ENCODE data around the gene SPG21. TPM values are rescaled to one million over a fixed set of nuclear protein-coding genes. Genes with fewer than 3 reads are reported as not detected.

Gene SPG21
- total and polyA plus RNA-seq, 2 of the 13 experiments (the other 11 are each of a cell fraction or from before 2014, with no cell fraction given), result 36.7 to 42.4 TPM

- 0 out of 2 replicates have a peak, but pooled peaks have one; percentile 9 for TF ChIP-seq ZNF350 (CRISPR knock-in tag; IDR thresholded peaks at IDR 0.05; ENCODE audit: borderline replicate concordance, low read depth)
- TF ChIP-seq ELF4 (CRISPR knock-in tag; IDR thresholded peaks at IDR 0.05; ENCODE audit: borderline replicate concordance), result no peak
- no peak for TF ChIP-seq ZNF879 (CRISPR knock-in tag; IDR thresholded peaks at IDR 0.05)
- no peak for TF ChIP-seq ZFAT (CRISPR knock-in tag; conservative IDR thresholded peaks at IDR 0.05)
- no peak for TF ChIP-seq CENPT (CRISPR knock-in tag; IDR thresholded peaks at IDR 0.05; ENCODE audit: low read depth)
- no peak for TF ChIP-seq FOXM1 (CRISPR knock-in tag; IDR thresholded peaks at IDR 0.05)
- peak; percentile 29 for TF ChIP-seq ZNF883 (CRISPR knock-in tag; IDR thresholded peaks at IDR 0.05; ENCODE audit: not compliant biosample characterization)
- no peak for TF ChIP-seq SOX13 (IDR thresholded peaks at IDR 0.05)
- 0 out of 4 replicates have a peak, but pooled peaks of 1 of the 2 experiments have one; percentile 7 for TF ChIP-seq SOX13 (CRISPR knock-in tag; conservative IDR thresholded peaks at IDR 0.05 in 1 of 2, IDR thresholded peaks at IDR 0.05 in 1 of 2)
- no peak for TF ChIP-seq FOSL1 (CRISPR knock-in tag; IDR thresholded peaks at IDR 0.05; ENCODE audit: borderline replicate concordance)
- peak; percentile 41; the same call in 1 of the 2 replicates for TF ChIP-seq PAX8 (CRISPR knock-in tag; IDR thresholded peaks at IDR 0.05; ENCODE audit: borderline replicate concordance)
- TF ChIP-seq E2F1 (CRISPR knock-in tag; IDR thresholded peaks at IDR 0.05), result peak; percentile 43; the same call in 1 of the 2 replicates
- 0 out of 2 replicates have a peak, but pooled peaks have one; percentile 36 for TF ChIP-seq ZHX1 (CRISPR knock-in tag; IDR thresholded peaks at IDR 0.05; ENCODE audit: low read depth)
- TF ChIP-seq ZNF276 (CRISPR knock-in tag; IDR thresholded peaks at IDR 0.05; ENCODE audit: low read depth), result no peak; the same call in 1 of the 2 replicates
- no peak for TF ChIP-seq ZBTB20 (CRISPR knock-in tag; IDR thresholded peaks at IDR 0.05; ENCODE audit: borderline replicate concordance, low read depth)
- no peak; the same call in 1 of the 2 replicates for TF ChIP-seq ZNF589 (CRISPR knock-in tag; conservative IDR thresholded peaks at IDR 0.05)
- peak; percentile 94 for TF ChIP-seq ZNF768 (CRISPR knock-in tag; IDR thresholded peaks at IDR 0.05)
- TF ChIP-seq NR2F2 (IDR thresholded peaks at IDR 0.05; ENCODE audit: borderline replicate concordance, low read depth), result no peak
- TF ChIP-seq GATA4 (IDR thresholded peaks at IDR 0.05; ENCODE audit: borderline replicate concordance, low read depth), result peak; percentile 46; the same call in 1 of the 2 replicates
- peak; percentile 38 for TF ChIP-seq MAX (IDR thresholded peaks at IDR 0.05)
- 0 out of 2 replicates have a peak, but pooled peaks have one; percentile 60 for TF ChIP-seq ZNF543 (CRISPR knock-in tag; IDR thresholded peaks at IDR 0.05)
- 0 out of 2 replicates have a peak, but pooled peaks have one; percentile 22 for TF ChIP-seq ZNF564 (CRISPR knock-in tag; IDR thresholded peaks at IDR 0.05)
- 0 out of 2 replicates have a peak, but pooled peaks have one; percentile 50 for TF ChIP-seq ZNF724P (CRISPR knock-in tag; IDR thresholded peaks at IDR 0.05; ENCODE audit: borderline replicate concordance)
Observed at GRCh38 chr15:65028921-65029735, 39.4 kb upstream of the SPG21 start, which contains the start of gene MTFMT (continued).
